ENCODE results near the gene LMBRD2. TPM values are rescaled to one million over a fixed set of nuclear protein-coding genes. Genes with fewer than 3 reads are reported as not detected.
A peak's percentile ranks its signal among the peaks of the same experiment; 100 is the strongest.

LMBRD2 gene
- total and polyA plus RNA-seq, 11 donors = 2.6 to 18.2 (median 13.8) TPM

- no peaks in the 10 kb centered on the region for H3K4me1 ChIP-seq
- H3K9me3 ChIP-seq = no peaks in the 10 kb centered on the region
- 17 to 23% (median 21%) methylated on average over 10 of the region's 10 CpGs for WGBS, 4 donors
- no peaks in the 10 kb centered on the region for H3K36me3 ChIP-seq
- peaks cover 0 to 12% (median 5%) of the 10 kb centered on the region in 9 donors for H3K27me3 ChIP-seq
- H3K27ac ChIP-seq = no peak overlapping the region
- intact Hi-C loops (cut with DNase I) = no loop called here
- H3K4me3 ChIP-seq = no peak overlapping the region
- DNase-seq = no peak
- peak in 2 of 4 donors; percentile 34 to 68 for ATAC-seq
- peak; percentile 26 to 60 (median 48) for TF ChIP-seq CTCF (IDR thresholded peaks at IDR 0.05)
- TF ChIP-seq POLR2A (IDR thresholded peaks at IDR 0.05) = no peak
These were observed 72.4 kb downstream of the LMBRD2 start for GRCh38 chr5:36079200-36079781.

GRCh38 chr5:36078430-36078829, 73.3 kb downstream of the LMBRD2 start:
- no peak overlapping the region for H3K4me3 ChIP-seq
- WGBS, 4 donors = 67 to 78% (median 73%) methylated on average over 10 of the region's 10 CpGs
- intact Hi-C loops (cut with DNase I) = no loop called here
- H3K4me1 ChIP-seq = no peaks in the 10 kb centered on the region
- no peak overlapping the region for H3K27ac ChIP-seq
- ATAC-seq (no peak), DNase-seq (no peak)
- H3K36me3 ChIP-seq = no peaks in the 10 kb centered on the region
- H3K9me3 ChIP-seq = no peaks in the 10 kb centered on the region
- H3K27me3 ChIP-seq = peaks cover 0 to 10% (median 5%) of the 10 kb centered on the region in 9 donors
- TF ChIP-seq POLR2A (IDR thresholded peaks at IDR 0.05) (no peak), CTCF (IDR thresholded peaks at IDR 0.05) (no peak)

GRCh38 chr5:36073595-36074216, 78.0 kb downstream of the LMBRD2 start:
- Histone ChIP-seq H3K4me3 (no peak overlapping the region), H3K27me3 (peaks cover 0 to 6% (median 0%) of the 10 kb centered on the region in 9 donors), H3K36me3 (no peaks in the 10 kb centered on the region), H3K27ac (no peak overlapping the region), H3K9me3 (no peaks in the 10 kb centered on the region), H3K4me1 (no peaks in the 10 kb centered on the region)
- intact Hi-C loops (cut with DNase I) = no loop called here
- TF ChIP-seq CTCF (IDR thresholded peaks at IDR 0.05) (no peak), POLR2A (IDR thresholded peaks at IDR 0.05) (no peak)
- WGBS, 4 donors = 37 to 55% (median 52%) methylated on average over 3 of the region's 3 CpGs
- no peak for DNase-seq
- ATAC-seq = no peak

GRCh38 chr5:36070687-36071571, 80.8 kb downstream of the LMBRD2 start:
- intact Hi-C loops (cut with DNase I) = no loop called here
- Histone ChIP-seq H3K36me3 (no peaks in the 10 kb centered on the region), H3K27ac (no peak overlapping the region), H3K4me1 (no peaks in the 10 kb centered on the region), H3K27me3 (peaks cover 0 to 16% (median 10%) of the 10 kb centered on the region in 9 donors), H3K4me3 (peak overlapping the region in 5 of 12 donors; percentile 3 to 33 (median 21)), H3K9me3 (no peaks in the 10 kb centered on the region)
- ATAC-seq = no peak
- WGBS, 4 donors = 48 to 61% (median 54%) methylated on average over 9 of the region's 9 CpGs
- no peak for DNase-seq
- TF ChIP-seq CTCF (IDR thresholded peaks at IDR 0.05) (no peak), POLR2A (IDR thresholded peaks at IDR 0.05) (no peak)
